ENCODE measurements around the gene PARP4. TPM values are rescaled to one million over a fixed set of nuclear protein-coding genes. Genes with fewer than 3 reads are reported as not detected.
"Not testable (repeated sequence)": the region's sequence is repeated elsewhere in the genome, so short reads cannot be mapped to it uniquely, and the experiment has no call there.

Gene PARP4
- total RNA-seq, 1 donor from 2014 or later = 56.4 TPM

GRCh38 chr13:24502533-24503378, 9.8 kb downstream of the PARP4 start:
- peak; percentile 51 for DNase-seq (ENCODE audit: low read depth)
- TF ChIP-seq, protein P1, sequence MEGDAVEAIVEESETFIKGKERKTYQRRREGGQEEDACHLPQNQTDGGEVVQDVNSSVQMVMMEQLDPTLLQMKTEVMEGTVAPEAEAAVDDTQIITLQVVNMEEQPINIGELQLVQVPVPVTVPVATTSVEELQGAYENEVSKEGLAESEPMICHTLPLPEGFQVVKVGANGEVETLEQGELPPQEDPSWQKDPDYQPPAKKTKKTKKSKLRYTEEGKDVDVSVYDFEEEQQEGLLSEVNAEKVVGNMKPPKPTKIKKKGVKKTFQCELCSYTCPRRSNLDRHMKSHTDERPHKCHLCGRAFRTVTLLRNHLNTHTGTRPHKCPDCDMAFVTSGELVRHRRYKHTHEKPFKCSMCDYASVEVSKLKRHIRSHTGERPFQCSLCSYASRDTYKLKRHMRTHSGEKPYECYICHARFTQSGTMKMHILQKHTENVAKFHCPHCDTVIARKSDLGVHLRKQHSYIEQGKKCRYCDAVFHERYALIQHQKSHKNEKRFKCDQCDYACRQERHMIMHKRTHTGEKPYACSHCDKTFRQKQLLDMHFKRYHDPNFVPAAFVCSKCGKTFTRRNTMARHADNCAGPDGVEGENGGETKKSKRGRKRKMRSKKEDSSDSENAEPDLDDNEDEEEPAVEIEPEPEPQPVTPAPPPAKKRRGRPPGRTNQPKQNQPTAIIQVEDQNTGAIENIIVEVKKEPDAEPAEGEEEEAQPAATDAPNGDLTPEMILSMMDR (conservative IDR thresholded peaks at IDR 0.05; ENCODE audit: low read depth, low read length) = no peak
- no peak overlapping the region for H3K4me3 ChIP-seq (ENCODE audit: low read depth, low read length)

DNA sequence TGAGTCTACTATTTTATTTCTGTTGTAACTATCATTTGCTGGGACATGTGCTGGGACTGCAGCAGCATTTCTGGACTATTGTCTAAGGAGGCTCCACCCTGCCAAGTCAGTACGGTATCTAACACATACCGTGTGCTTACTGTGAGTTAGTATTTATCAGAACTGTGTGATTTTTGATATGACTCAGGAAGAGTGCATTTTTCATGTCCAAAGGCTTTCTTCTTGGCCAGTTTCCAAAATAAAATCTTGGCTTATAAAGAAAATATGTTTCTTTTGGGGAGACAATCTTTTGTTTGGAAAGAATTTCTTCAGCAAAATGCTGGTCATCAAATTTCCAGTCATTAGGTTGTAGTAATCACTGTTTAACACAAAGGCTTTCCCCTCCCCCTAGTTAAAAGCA, 11.6 kb downstream of the PARP4 start:
- no peak overlapping the region for H3K4me3 ChIP-seq (ENCODE audit: low read depth, low read length)
- no peak for DNase-seq (ENCODE audit: low read depth)
- TF ChIP-seq, protein P1 (conservative IDR thresholded peaks at IDR 0.05; ENCODE audit: low read depth, low read length) = no peak

DNA sequence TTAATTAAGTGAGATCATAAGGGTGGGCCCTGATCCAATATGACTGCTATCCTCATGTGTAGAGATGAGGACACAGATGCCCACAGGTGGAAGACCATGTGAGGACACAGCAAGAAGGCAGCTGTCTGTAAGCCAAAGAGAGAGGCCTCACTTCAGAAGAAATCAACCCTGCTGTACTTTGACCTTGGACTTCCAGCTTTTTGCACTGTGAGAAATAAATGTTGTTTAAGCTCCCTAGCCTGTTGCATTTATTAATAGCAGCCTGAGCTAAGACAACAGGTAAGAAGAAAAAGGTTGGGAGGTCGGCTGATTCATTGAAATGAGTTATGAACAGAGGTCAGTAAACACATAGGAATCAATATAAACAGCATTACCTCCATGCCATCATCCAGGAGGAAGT, 14.8 kb downstream of the PARP4 start:
- DNase-seq (ENCODE audit: low read depth) = no peak
- H3K4me3 ChIP-seq (ENCODE audit: low read depth, low read length) = no peak overlapping the region
- TF ChIP-seq, protein P1 (conservative IDR thresholded peaks at IDR 0.05; ENCODE audit: low read depth, low read length) = no peak

DNA sequence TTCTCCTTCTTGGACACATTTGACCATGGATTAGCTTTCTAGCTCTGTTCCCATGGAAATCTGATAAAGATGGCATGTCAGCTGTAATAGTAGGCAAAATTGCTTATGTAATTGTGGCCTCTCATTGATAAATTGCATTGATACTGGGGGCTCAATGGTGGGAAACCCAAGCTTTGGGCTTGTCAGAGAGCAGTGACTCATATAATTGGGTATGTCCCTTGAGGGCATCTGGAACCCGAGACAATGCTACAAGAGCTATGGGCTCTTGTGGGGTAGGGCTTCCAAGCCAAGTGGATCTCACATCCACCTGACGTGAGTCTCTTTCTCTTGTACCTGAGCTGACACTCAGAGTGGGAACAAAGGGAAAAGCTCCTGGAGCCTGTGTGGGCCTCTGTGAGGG, 16.3 kb downstream of the PARP4 start:
- not testable (repeated sequence) for H3K4me3 ChIP-seq (ENCODE audit: low read depth, low read length); DNase-seq (ENCODE audit: low read depth)

GRCh38 chr13:24495151-24495729, 17.3 kb downstream of the PARP4 start:
- DNase-seq (ENCODE audit: low read depth) = no peak
- H3K4me3 ChIP-seq (ENCODE audit: low read depth, low read length) = no peak overlapping the region

DNA sequence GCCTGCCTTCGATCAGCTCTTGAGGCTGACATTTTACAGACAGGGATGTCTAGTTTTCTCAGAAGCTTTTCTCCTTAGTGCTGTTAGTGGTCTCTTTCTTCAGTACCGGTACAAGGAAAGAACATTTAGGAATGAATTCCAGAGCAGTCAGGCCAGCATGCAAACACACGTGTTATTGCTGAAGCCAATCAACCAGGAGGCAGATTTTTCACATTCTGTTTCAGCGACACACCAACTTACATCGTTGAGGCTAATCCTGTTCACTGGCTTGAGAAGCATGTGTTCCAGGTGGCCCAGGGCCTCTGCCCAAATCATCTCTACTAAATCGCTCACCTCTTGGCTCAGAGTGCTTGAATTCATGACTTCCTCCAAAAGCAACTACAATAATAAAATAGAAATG, 19.2 kb downstream of the PARP4 start:
- DNase-seq (ENCODE audit: low read depth) = no peak
- no peak overlapping the region for H3K4me3 ChIP-seq (ENCODE audit: low read depth, low read length)
- TF ChIP-seq, protein P1 (conservative IDR thresholded peaks at IDR 0.05; ENCODE audit: low read depth, low read length) = no peak

More at GRCh38 chr13:24495151-24495729, 17.3 kb downstream of the PARP4 start:
- TF ChIP-seq, protein P1 (conservative IDR thresholded peaks at IDR 0.05; ENCODE audit: low read depth, low read length) = no peak

DNA sequence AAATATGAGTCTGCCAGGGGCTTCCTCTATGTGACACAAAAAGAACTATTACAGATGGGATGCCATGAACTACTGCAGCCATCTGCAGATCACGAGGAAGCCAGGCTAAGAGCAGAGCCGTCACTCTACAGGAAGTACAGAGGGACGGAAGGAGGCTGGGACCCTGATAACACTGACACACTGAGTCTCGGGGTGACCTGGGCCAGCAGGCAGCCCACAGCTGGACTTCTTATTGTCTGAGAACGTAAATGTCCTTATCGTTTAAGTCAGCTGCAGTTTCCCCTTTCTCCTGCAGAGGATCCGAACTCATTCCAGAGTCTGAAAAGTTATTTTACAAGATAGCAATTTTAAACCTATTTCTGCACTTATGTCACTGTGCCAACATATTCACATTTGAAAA, 20.7 kb downstream of the PARP4 start:
- DNase-seq (ENCODE audit: low read depth) = no peak
- TF ChIP-seq, protein P1 (conservative IDR thresholded peaks at IDR 0.05; ENCODE audit: low read depth, low read length) = no peak
- no peak overlapping the region for H3K4me3 ChIP-seq (ENCODE audit: low read depth, low read length)

All from epithelial cell of proximal tubule (primary cell).